NCI-H2227 (cell line): ENCODE data around the gene AQP3.
"Not testable (repeated sequence)": the region's sequence is repeated elsewhere in the genome, so short reads cannot be mapped to it uniquely, and the experiment has no call there.

Experiments used
- DNase-seq: peaks from one replicate; lab custom pipeline; 2025; ENCODE audit not compliant: unreplicated experiment; lab: John Stamatoyannopoulos, UW

AQP3 gene

GRCh38 chr9:33465596-33466564 is 18.5 kb upstream of the AQP3 start:
- no peak for DNase-seq

- no peak for DNase-seq
Measured at GRCh38 chr9:33465096-33465495, 17.7 kb upstream of the AQP3 start.

- DNase-seq: no peak
Measured at GRCh38 chr9:33464045-33464636, 16.7 kb upstream of the AQP3 start.

- DNase-seq: no peak
Measured at GRCh38 chr9:33463151-33463550, 15.8 kb upstream of the AQP3 start.

- DNase-seq: no peak
Measured at GRCh38 chr9:33461492-33461891, 14.1 kb upstream of the AQP3 start.

- DNase-seq: no peak
Measured at GRCh38 chr9:33460854-33461253, 13.5 kb upstream of the AQP3 start.

- DNase-seq: no peak
Measured at GRCh38 chr9:33459115-33459514, 11.7 kb upstream of the AQP3 start.

- DNase-seq: no peak
Measured at GRCh38 chr9:33458444-33458843, 11.1 kb upstream of the AQP3 start.

- no peak for DNase-seq
Measured at GRCh38 chr9:33455945-33456344, 8.6 kb upstream of the AQP3 start.

GRCh38 chr9:33455456-33455855 is 8.1 kb upstream of the AQP3 start:
- not testable (repeated sequence) for DNase-seq

GRCh38 chr9:33454661-33455026 is 7.3 kb upstream of the AQP3 start:
- DNase-seq: not testable (repeated sequence)

GRCh38 chr9:33453999-33454660 is 6.7 kb upstream of the AQP3 start:
- no peak for DNase-seq

GRCh38 chr9:33453286-33453860 is 6.0 kb upstream of the AQP3 start:
- no peak for DNase-seq

GRCh38 chr9:33452828-33453271 is 5.5 kb upstream of the AQP3 start:
- DNase-seq: peak; percentile 16

- DNase-seq: no peak
Measured at GRCh38 chr9:33450621-33451146, 3.3 kb upstream of the AQP3 start.

- no peak for DNase-seq
Measured at GRCh38 chr9:33449715-33450114, 2.3 kb upstream of the AQP3 start.

- DNase-seq: no peak
Measured at GRCh38 chr9:33447799-33448553, 583 bp upstream of the AQP3 start.

- DNase-seq: no peak
Measured at GRCh38 chr9:33446240-33446945, 1.0 kb downstream of the AQP3 start.

- DNase-seq: no peak
Measured at GRCh38 chr9:33445389-33446239, 1.8 kb downstream of the AQP3 start.
